HG03175 (cell line): ENCODE results near the gene TMEM255B.

Experiments used
- ATAC-seq: cut with Tn5 transposase; IDR thresholded peaks from one replicate; pipeline ENCODE4 v1.9.1; 2021; ENCODE audit warnings: mild to moderate bottlenecking, moderate library complexity; ENCODE audit not compliant: unreplicated experiment

TMEM255B gene

DNA sequence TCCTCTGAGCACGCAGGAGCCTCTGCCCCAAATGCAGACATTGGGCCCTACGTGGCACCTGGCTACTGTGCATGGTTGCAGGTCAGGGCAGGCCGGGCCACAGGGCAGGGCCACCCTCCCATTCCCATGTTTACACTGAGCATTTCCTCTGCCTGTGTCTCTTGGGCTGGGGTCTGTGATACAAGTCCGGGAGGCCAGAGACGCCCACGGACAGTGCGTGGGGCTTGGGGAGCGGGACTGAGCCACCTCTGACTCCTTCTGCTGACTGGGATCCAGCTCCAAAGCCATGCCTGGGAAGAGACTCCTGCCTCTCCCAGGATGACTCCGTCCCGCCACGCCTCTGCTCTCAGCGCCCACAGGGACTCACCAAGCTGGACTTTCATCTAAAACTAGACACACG lies 86.0 kb downstream of the TMEM255B start:
- ATAC-seq, result no peak

DNA sequence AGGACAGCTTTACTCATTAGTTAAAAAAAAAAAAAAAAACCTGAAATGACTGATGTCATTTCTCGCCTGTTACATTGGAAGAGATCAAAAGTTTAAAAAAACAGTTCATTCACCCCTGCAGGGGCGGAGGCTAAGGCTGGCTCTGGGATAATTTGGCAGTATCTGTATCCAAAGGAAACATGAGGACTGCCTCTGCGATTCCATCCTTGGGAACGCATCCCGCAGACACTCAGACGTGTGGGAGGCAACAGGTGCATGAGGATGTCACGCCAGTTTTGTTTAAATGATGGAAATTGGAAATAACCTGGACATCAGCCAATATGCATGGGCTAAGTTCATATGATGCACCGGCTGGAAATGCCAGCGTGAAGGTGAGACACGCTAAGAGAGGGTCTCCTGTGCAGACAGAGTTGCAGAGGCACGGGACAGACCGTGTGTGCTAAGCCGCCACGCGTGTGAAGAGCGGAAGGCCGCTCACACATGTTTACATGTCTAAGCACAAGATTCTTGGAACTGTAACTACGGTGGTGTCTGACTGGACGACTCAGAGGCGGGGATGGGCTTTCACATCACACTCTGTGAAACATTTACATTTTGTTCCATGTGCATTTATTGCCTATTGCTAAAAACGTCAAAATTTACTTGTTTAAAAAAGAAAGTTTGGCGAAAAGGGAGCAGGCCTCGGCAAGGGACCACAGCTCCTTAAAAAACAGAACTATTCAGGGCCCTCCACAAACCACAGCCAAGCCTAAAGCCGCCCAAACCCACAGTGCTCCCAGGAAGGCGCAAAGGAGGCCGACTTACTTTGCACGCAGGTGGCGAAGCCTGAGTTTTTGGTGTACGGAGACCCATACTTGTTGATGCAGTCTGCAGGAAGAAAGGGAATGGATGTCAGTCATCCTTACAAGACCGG lies 87.0 kb downstream of the TMEM255B start:
- ATAC-seq, result no peak

DNA sequence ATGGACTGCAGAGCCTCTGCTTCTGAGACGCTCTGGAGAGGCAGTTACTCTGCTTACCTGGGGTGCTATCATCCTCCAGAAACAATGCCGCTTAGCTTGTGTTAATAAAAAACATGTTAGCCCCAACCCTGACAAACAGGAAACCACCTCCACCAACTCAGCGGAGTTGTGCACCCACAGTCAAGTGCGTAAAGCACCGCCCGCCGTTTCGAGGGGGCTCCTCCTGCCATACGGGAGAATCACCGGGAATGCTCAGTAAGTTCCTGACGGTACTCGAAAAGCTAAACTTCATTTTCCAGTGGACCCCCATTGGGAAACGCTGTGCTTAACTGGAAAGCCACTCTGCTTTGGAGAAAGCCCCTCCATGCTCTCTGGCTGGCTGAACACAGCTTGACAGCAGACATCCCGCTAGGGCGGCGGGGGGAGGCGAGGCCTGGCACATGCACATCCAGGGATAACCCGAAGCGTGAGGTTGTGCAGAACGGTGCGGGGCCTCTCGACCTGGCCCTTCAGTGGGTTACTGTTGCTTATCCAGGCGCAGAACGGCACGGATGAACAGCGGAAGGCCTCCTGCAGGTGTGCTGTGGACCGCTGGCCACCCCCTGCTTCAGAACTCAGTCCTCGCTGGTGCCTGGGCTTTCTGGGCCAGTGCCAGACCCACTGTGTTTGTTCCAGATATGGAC lies 87.8 kb downstream of the TMEM255B start:
- ATAC-seq, result no peak

DNA sequence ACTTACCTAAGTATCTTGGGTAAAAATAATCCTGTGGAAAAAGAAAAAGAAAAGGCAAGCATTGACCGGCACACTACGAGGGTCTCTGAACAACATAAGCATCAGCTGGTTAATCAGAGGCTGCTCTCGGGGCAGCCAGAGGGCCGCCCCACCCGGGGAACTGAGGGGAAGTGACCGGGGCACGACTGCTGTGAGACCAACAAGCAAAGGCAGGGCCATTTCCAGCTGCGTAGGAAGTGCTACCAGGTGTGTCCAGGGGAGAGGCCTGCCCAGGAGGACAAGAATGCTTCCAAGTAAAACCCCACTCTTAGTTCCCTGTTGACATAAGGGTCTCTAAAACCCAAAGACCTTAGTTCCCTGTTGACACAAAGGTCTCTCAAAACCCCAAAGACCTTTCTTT lies 89.0 kb downstream of the TMEM255B start:
- no peak for ATAC-seq

DNA sequence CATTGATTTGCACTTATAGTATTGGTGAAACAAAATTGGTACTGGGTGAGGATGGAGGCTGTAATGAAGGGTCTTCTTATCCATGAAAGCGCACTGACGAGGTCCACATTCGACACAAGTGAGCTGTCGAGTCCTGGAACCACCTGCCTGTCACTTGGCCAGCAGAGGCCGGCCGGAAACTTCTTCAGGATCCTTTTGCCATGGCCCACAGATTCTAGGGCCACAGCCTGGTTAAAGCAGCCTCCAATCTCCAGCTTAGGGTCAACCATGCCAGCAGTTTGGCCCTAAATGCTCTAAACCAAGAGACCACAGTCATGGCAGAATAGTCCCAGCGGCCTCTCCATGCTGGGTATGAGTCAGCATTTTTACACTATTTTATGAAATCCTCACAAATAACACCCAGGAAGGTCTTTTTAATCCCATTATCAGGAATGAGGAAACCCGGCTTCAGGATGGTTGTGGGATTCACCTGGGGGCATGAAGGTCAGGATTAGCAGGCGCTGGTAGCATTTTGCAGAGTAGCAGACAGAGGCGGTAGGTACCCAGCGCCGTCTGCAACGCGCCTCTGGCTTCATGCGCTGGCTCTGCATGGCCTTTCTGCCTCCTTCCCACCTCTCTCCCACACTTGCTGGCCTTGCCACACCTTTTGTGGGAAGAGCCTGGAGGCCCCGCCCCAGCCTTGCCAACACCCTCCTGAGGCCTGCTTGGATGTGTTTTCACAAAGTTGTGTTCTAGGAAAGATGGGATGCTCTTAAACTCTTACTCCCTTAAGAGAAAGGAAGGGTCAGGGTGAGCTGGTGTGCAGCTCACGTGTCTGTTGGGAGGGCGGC lies 89.6 kb downstream of the TMEM255B start:
- no peak for ATAC-seq

DNA sequence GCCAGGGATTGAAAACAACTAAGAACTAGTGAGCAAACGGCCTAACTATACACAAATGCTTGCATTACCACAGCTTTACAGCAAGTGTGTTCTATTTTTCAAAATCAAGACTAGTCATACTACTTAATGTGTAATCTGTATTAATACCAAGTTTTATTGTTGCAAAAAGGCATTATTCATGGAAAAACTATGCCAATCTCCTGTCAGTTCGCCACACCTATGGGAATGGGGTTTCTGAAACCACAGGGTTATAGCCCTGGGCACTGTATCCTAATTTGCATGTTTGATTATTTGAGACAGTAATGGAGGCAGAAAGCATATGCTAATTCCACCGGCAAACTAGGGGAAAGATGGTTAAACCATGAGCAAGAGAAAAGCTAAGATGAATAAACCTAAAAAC lies 90.5 kb downstream of the TMEM255B start:
- ATAC-seq, result no peak

DNA sequence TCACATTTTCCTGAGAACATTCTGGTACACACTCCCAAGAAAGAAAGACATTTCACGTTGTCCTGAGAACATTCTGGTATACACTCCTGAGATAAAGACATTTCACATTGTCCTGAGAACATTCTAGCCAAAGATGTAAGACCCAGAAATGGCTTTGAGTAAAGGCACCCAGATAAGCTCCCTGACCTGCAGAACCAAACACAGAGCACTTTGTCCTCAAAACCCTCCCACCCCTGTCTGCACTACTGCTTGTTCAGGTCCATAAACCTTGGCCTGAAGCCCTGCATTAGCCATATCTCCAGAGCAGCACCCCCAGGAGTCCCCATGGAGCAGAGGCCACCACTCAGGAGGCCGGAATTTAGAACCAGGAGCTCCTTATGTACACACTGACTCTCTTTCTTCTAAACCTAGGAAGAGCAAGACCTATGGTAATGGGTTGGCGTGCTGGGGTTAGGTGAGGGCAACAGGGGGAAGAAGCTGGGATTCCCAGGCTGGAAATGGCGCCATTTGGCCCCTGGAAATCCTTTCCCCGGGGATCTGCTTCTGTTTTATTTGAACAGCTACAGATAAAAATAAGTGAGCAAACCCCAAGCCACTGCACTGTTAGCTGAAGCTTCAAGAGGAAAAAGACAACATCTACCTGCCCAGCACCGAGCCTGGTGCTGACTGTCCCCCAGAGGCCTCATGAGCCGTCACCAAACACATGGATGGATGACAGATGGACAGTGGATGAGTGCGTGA lies 91.1 kb downstream of the TMEM255B start:
- no peak for ATAC-seq

DNA sequence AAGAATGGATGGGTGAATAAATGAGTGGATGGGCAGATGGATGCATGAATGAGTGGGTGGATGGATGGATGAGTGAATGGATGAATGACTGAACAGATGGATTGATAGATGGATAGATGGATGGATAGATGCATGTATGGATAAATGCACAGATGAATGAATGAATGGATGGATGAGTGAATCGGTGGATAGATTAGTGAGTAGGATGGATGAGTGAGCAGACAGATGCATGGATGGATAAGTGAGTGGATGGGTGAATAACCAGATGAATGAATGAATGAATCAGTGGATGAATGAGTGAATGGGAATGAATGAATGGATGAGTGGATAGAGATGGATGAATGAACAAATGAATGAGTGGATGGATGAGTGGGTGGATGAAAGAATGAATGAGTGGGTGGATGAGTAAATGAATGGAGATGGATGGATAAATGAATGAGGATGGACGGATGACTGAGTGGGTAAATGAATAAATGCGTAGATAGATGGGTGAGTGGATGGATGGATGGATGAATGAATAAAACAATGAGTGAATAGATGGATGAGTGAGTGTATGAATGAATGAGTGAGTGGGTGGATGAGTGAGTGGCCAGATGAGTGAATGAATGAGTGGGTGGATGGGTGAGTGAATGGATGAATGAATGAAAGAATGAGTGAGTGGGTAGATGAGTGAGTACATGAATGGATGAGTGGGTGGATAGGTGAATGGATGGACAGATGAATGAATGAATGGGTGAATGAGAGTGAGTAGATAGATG lies 91.9 kb downstream of the TMEM255B start:
- no peak for ATAC-seq

DNA sequence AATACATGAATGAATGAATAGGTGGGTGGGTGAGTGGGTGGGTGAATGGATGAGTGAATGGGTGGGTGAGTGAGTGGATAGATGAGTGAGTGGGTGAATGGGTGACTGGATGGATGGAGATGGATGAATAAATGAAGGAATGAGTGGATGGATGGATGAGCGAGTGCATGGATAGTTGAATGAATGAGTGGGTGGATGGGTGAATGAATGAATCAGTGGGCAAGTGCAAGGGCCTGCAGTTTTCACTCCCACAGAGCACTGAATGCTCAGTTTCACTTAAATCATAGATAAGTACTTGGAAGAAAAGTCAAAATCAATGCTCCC lies 92.4 kb downstream of the TMEM255B start:
- ATAC-seq, result no peak

DNA sequence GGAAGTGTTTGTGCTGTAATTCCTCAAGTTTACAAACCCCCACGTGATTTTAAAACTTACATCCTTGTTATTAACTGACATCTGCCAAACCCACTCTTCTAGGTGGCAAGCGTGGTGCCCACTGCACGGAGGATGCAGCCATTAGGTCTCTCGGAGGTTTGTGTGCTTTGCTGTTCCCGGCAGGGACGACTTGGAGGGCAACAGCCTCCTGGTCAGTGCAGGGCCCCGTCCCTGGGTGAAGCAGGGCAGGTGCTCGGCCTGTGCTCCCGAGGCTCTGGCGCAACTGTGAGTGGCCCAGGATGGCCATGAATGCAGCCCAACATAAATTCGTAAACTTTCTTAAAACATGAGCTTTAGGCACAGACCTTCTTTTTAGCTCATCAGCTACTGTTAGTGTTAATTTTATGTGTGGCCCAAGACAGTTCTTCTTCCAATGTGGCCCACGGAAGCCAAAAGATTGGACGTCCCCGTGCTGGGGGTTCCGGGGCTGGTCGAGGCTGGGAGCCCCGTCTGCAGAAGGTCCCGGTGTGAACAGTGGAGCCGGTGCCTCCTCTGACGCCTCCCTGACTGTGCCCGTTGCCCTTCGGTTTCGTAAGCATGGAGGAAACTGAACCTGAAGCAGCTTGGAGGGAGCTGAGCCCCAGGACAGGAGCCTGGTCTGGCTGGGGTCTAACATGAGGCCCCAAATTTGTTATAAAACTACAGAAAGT lies 93.0 kb downstream of the TMEM255B start:
- ATAC-seq, result no peak

DNA sequence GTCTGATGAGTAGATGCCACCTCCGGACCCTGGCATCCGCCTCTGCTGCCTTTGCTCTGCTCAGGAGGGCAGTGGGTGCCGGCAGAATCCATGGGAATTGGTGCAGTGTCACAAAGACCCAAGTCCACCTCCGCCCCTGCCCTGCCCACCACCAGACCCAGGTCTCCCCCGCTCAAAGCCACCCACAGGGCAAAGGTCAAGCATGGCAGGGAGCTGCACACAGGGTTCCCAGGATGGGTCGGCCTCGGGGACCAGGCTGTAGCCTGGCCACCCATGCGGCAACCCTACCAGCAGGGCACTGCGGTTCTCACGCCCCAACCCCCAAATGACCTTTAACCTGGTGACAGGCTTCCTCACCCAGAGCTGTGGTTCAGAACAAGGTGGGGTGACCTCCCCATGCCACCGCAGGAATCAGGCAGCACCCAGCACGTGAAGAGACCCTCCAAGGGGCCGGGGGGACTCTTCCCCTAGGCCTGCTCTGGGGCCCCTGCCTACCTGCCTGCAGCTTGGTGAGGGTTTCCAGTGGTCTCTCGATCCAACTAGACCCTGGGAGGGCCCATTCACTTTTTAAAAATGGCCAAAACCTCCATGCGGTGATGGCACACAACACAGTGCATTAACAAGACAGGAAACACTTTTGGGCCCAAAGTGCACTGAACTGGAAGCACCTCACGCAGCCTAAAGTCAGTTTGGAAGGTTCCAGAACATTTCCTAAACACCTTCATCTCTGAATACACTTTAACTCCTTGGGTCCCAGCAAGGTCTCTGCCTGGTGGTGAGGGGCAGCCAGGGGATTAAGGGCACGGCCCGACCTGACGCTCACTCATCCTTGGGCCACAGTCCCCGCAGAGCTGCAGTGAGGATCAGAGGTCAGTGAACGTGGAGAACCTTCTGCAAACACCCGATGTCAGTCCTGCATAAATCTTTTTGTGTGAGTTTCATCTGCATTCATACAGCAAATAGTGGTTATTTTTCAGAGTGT lies 93.8 kb downstream of the TMEM255B start:
- ATAC-seq, result no peak

DNA sequence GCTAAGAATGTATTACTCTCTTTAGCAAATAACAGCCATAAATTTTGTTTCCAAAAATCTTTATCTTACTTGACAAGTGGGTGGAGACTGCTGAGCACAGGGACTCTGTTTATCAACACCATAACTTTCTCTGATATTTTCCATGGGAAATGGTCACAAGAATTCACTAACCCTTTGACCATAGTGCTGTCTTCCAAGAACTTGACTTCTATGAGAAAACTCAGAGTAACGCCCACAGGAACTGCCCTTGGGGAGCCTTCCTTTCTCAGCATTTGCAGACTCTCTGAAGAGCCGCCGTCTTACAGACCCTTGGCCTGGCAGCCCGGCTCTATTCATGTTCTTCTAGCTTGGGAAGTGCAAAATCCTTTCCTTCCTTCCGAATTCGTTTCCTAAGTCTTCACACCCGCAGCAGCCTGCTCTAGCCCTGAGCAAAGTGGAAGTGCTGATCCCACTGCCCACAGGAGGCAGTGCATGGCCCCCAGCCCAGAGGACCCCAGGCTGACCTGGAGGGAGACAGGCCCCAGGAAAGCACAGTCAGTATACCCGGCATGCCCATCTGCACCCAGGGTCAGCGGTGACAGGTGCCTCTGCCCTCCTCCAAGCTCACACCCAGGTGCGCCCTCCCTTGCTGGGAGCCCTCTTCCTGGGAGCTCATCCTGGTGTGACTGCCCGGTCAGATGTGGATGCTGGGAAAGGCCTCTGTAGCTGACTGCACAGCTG lies 94.7 kb downstream of the TMEM255B start:
- no peak for ATAC-seq

DNA sequence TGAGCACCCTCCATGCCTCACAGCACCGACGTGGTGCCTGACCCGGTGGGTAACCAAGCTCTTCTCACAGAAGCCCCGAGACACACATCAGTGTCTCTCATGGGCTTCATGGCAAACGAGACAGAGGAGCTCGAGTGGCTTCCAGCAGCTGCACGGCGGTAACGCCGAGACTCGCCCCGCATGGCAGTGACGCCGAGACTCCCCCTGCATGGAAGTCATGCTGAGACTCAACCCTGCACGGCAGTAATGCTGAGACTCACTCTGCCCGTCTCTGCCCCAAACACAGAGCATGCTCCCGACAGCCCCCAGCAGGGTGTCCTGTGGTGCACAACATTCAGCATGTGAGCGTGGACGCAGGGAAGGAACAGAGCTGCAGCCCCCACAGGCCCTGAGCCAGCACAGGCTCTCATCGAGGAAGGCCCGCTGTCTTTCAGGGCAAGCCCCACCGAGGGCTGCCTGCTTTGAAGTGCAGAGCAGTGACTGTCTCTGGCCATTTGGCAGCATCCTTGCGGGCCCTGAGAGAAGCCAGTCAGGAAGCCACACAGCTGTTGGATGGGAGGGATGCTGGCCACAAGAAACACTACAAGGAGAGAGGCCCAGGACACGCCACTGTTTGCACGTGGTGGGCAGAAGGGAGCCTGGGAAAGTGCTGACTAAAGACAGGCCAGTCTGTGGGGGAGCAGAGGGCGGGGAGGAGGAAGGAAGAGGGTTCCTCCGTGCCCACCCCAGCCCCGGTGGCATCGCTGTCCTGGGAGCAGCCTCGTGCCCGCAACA lies 95.4 kb downstream of the TMEM255B start:
- ATAC-seq, result no peak

DNA sequence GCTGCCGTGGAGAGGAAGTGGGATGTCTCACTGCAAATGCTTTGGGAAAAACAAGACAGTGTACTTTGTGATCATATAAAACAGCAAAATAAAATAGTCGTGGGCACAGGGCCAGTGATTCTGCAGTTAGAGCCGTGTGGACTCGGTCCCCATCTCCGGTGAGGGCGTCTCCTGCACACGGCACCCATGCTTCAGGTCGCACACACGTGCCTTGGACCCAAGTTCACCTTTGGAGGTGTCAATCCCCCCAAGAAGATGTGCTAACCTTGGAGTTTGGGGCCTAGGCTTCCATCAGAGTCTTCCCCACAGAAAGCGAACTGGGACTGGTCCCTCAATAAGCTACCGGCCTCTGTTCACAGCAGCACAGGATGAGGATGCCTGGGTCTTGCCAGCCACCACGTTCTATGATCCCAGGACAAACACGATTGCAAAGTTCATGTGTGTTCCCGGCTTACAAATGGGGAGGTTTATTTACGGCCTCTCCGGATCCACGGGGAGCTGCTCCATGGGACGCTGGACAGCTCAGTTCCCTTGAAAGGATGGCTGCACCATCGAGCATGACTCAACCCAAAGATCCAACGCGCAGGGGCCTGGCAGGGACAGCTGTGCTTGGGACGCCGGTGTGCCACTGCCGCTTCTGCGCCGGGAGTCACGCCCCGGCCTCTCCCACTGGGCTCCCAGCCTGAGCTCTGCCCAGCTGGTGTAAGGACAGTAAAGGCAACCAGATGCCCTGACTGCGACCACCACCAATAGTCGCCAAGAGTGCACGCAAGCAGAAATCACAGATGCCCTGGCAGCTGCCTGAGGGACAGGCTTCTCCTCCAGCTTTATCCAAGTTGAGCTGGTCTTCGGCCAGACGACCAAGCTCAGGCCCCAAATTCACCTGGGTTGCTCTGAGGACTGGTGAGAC lies 96.2 kb downstream of the TMEM255B start:
- no peak for ATAC-seq

DNA sequence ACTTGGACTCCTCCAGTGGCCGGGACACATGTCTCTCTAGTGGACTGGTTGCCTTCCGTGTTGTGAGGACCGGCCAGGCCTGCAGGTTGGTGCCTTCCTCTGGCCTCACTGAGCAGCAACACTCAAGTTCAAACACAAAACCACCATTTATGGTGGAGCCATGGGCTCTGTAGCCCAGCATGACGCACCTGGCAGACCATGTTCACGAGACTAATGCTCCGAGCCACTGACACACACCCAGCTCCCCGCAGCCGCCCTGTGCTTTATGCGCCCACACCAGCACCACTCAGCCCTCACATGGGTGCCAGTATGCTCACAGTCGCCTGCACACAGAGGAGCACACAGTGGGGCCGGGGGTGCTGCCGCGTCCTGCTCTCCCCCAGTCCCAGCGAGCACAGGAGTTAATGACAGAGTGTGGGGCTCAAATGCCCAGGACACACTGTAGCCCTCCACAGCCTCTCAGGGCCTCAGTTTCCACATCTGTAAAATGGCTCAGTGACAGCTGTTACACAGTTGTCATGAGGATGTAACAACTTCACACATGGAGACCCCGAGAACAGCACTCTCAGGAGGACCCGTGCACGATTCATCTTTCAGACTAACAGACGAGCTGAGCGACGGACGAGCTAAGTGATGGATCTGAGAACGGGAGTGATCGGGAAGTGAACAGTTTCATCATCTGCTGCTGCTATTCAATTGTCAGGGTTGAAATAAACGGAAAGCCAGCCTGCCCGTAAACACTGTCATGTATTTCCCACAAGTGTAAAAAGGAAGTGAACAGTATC lies 97.1 kb downstream of the TMEM255B start:
- ATAC-seq, result no peak
